Progenitor cell of endocrine pancreas (in vitro differentiated cells): ENCODE measurements around the gene PPFIBP1. TPM values are rescaled to one million over a fixed set of nuclear protein-coding genes. Genes with fewer than 3 reads are reported as not detected.
"Not testable (repeated sequence)": the region's sequence is repeated elsewhere in the genome, so short reads cannot be mapped to it uniquely, and the experiment has no call there.

Experiments used
- DNase-seq: peaks from one replicate; pipeline ENCODE4 v3.0.0; 2021; ENCODE audit warnings: low spot score; ENCODE audit not compliant: unreplicated experiment
- H3K27ac Mint-ChIP-seq: 2 replicates; pipeline ENCODE4 v1.8.0; 2021; ENCODE audit warnings: mild to moderate bottlenecking, moderate library complexity, mixed read lengths
- H3K27me3 Mint-ChIP-seq: 2 replicates; pipeline ENCODE4 v1.8.0; 2021; ENCODE audit warnings: mixed read lengths
- H3K36me3 Mint-ChIP-seq: 2 replicates; pipeline ENCODE4 v1.8.0; 2022; ENCODE audit warnings: mixed read lengths; ENCODE audit not compliant: insufficient read depth
- H3K4me1 Mint-ChIP-seq: 2 replicates; pipeline ENCODE4 v1.8.0; 2021; ENCODE audit warnings: low read depth, mixed read lengths
- H3K4me3 Mint-ChIP-seq: 2 replicates; pipeline ENCODE4 v1.8.0; 2021; ENCODE audit warnings: low read depth, mild to moderate bottlenecking, moderate library complexity, mixed read lengths
- H3K9me3 Mint-ChIP-seq: 2 replicates; pipeline ENCODE4 v1.8.0; 2021; ENCODE audit warnings: low read depth, mixed read lengths
- CTCF ChIP-seq: fragments of 200-600 bp; sonication (generic); IDR thresholded peaks from one replicate; pipeline ENCODE4 v1.5.0; 2021; ENCODE audit warnings: antibody characterized with exemption, mild to moderate bottlenecking; ENCODE audit not compliant: unreplicated experiment
- total RNA-seq: library from RNA; stranded (reverse); gene quantifications from 2 replicates; pipeline ENCODE4 v1.2.1, GENCODE V29; 2021

Gene PPFIBP1
- total RNA-seq, 1 donor from 2014 or later: 85.4 TPM

- H3K4me1 Mint-ChIP-seq: peaks cover 10% of the 10 kb centered on the region
- H3K4me3 Mint-ChIP-seq: no peak overlapping the region
- H3K27me3 Mint-ChIP-seq: no peaks in the 10 kb centered on the region
- no peak for TF ChIP-seq CTCF
- H3K36me3 Mint-ChIP-seq: peaks cover 16% of the 10 kb centered on the region
- peaks cover 5% of the 10 kb centered on the region for H3K9me3 Mint-ChIP-seq
- peak overlapping the region; percentile 1 for H3K27ac Mint-ChIP-seq
- no peak for DNase-seq
Observed at GRCh38 chr12:27539191-27539631, 15.2 kb downstream of the PPFIBP1 start.

- TF ChIP-seq CTCF: no peak
- Mint-ChIP-seq H3K27ac (peak overlapping the region; percentile 67), H3K9me3 (peaks cover 6% of the 10 kb centered on the region), H3K27me3 (no peaks in the 10 kb centered on the region), H3K4me3 (no peak overlapping the region), H3K4me1 (peaks cover 10% of the 10 kb centered on the region), H3K36me3 (peaks cover 11% of the 10 kb centered on the region)
- no peak for DNase-seq
Observed at GRCh38 chr12:27541031-27541719, 17.2 kb downstream of the PPFIBP1 start.

GRCh38 chr12:27542628-27543027 is 18.6 kb downstream of the PPFIBP1 start:
- no peak for TF ChIP-seq CTCF
- Mint-ChIP-seq H3K27me3 (no peaks in the 10 kb centered on the region), H3K9me3 (peaks cover 5% of the 10 kb centered on the region), H3K4me3 (no peak overlapping the region), H3K27ac (no peak overlapping the region), H3K4me1 (peaks cover 10% of the 10 kb centered on the region), H3K36me3 (peaks cover 7% of the 10 kb centered on the region)
- no peak for DNase-seq

- H3K4me1 Mint-ChIP-seq: peaks cover 21% of the 10 kb centered on the region
- not testable (repeated sequence) for H3K36me3 Mint-ChIP-seq, DNase-seq, H3K9me3 Mint-ChIP-seq, H3K27ac Mint-ChIP-seq, H3K4me3 Mint-ChIP-seq, H3K27me3 Mint-ChIP-seq
Observed at GRCh38 chr12:27544858-27545257, 20.9 kb downstream of the PPFIBP1 start.

- H3K36me3 Mint-ChIP-seq: peaks cover 7% of the 10 kb centered on the region
- no peak overlapping the region for H3K27ac Mint-ChIP-seq
- peaks cover 5% of the 10 kb centered on the region for H3K9me3 Mint-ChIP-seq
Observed at GRCh38 chr12:27545665-27546064, 21.7 kb downstream of the PPFIBP1 start.

More at GRCh38 chr12:27545665-27546064, 21.7 kb downstream of the PPFIBP1 start:
- no peak for DNase-seq
- Mint-ChIP-seq H3K27me3 (no peaks in the 10 kb centered on the region), H3K4me1 (peaks cover 21% of the 10 kb centered on the region), H3K4me3 (no peak overlapping the region)
- no peak for TF ChIP-seq CTCF
